Spleen (tissue), 7 donors: Measurements from ENCODE around the gene HAGH.

Experiments used
- POLR2AphosphoS5 ChIP-seq, 3 donors: sonication (generic); formaldehyde crosslinking; IDR thresholded peaks; one replicate each; pipeline ENCODE4 v1.5.1; 2017; ENCODE audit warnings: antibody characterized with exemption in 3 of 3
- TF ChIP-seq, protein P1 (sequence below), 11 experiments: fragments of 200-600 bp in 7 of 11; fragments of 450-650 bp in 4 of 11; sonication (generic) in 4 of 11; IDR thresholded peaks in 8 of 11; conservative IDR thresholded peaks in 3 of 11; 1 replicate in 7 of 11; 2 replicates in 4 of 11; pipeline versions ENCODE4 v1.4.0 to v1.8.0; 2016 to 2021; ENCODE audit warnings: antibody characterized with exemption in 11 of 11, inconsistent platforms in 4 of 11, mild to moderate bottlenecking in 1 of 11
- donor health status: DM: no; HTN: no; CAD: no; lungs with moderate emphysema.
- donor health status: DM: no; HTN: no; CAD: no.
- donor health status: DM: no; HTN: no; CAD: no.

DNA sequence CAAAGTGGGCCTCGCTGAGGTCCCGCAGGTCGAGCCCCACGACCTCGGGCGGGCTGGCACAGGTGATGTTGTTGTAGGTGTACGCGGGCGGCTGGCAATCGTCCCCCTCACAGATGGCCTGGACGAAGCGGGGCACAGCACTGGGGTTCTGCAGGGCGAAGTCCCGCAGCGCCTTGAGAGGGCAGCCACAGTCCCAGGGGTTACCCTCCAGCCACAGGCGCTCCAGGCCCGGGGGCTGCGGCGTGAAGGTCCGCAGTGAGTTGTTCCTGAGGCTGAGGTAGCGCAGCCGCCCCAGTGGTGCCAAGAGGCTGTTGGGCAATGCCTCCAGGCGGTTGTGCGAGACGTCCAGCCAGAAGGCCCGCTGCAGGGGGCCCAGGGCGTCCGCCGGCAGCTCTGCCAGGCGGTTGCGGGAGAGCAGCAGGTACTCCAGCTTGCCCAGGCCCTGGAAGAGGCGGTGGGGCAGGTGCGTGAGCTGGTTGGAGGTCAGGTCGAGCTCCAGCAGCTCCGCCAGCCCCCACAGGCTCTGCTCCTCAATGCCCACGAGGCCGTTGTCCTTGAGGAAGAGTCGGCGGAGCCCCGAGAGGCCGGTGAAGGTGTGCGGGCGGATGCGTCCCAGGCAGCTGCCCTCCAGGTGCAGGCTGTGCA lies 35.9 kb downstream of the HAGH start:
- TF ChIP-seq, protein P1, sequence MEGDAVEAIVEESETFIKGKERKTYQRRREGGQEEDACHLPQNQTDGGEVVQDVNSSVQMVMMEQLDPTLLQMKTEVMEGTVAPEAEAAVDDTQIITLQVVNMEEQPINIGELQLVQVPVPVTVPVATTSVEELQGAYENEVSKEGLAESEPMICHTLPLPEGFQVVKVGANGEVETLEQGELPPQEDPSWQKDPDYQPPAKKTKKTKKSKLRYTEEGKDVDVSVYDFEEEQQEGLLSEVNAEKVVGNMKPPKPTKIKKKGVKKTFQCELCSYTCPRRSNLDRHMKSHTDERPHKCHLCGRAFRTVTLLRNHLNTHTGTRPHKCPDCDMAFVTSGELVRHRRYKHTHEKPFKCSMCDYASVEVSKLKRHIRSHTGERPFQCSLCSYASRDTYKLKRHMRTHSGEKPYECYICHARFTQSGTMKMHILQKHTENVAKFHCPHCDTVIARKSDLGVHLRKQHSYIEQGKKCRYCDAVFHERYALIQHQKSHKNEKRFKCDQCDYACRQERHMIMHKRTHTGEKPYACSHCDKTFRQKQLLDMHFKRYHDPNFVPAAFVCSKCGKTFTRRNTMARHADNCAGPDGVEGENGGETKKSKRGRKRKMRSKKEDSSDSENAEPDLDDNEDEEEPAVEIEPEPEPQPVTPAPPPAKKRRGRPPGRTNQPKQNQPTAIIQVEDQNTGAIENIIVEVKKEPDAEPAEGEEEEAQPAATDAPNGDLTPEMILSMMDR (IDR thresholded peaks at IDR 0.05 in 8 of 11, conservative IDR thresholded peaks at IDR 0.05 in 3 of 11), result no peak
- TF ChIP-seq POLR2AphosphoS5 (IDR thresholded peaks at IDR 0.05), result no peak
